ENCODE results near the gene SOCS7.

Gene SOCS7

DNA sequence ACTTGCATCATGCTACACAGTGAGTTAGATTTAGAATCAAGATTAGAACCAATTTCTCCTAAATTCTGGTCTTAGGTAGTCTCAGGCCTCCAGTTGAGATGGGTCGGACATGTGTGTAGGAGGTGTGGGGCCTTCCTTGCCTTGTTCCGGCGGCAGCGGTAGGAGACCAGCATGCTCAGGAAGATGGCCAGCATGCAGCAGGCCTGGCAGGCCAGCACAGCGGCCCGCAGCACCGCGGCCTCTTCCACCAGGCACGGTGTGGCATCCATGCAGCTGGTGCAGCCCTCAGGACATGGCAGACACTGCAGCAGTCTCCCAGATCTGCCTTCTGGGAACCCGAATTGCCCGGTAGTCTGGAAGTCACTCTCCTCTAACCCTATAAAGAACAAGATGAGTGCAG is 14.8 kb upstream of the SOCS7 start:
- DNase-seq (ENCODE audit: low spot score), result no peak

DNA sequence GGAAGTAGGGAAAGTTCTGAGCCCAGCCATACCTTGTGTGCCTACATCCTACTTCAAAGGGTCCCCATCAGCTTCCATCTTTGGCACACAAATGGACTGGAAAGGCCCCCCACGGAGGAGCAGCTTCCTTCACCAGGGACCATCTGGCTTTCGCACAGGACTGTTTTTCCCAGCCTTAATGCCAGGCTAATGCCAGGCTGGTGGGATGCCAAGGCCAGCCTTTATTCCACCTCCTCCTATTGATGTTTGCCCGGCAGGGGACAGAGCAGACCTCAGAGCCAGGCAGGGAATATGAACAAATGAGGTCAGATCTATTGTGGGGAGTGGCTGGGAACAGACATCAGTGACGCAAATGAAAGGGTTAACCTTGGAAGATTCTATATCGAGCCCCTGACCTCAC is 13.6 kb upstream of the SOCS7 start:
- DNase-seq (ENCODE audit: low spot score), result no peak

DNA sequence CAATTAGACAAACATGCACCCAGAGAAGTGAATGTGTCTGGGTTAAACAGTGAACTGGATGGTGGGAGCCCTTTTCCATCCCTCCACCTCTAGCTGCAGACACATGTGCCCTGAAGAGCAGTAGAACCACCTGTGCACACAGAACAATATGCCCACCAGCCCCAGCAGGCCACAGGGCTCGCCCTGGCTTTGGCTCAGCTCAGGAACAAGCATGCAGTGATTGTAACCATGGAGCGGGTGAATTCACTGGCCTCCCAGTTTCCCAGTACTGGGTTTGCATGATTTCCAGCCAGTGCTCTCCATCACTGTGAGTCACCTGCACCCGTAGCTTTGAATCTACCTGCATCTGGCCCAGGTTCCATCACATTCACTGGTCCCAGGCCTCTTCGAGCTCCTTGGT is 13.1 kb upstream of the SOCS7 start:
- DNase-seq (ENCODE audit: low spot score), result no peak

- no peak for DNase-seq (ENCODE audit: low spot score)
These were observed 11.8 kb upstream of the SOCS7 start for GRCh38 chr17:38339891-38340290.

DNA sequence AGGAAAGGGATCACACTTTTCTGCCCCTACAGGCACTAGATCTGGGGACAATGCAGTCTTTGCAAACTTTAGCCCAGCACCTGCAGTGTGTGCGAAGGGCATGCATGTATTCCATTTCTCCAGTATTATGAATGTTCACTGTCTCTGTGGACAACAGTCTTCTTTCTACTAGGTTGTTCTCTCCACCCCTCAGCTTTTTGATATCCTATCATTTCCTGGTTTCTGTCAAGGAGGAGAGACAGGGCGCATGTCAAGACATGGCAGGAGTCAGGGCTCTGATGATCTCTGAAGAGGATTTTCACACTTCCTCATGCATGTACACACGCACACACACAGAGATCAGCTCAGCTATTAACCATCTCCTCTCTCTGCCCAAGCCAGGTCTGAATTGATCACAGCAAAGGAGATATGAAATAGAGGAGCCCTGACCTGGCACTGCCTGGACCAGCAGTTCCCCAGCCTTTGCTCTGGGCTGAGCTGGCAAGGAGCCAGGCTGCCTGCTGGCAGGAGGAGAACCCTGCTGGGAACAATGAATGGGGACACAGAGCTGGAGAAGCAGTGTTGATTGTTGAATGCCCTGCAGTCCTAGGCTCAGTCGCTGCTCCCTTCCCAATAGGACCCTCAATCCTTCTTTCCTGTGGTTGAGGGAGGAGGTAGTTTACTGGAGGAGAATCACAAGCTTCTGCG is 10.5 kb upstream of the SOCS7 start:
- DNase-seq (ENCODE audit: low spot score), result no peak

GRCh38 chr17:38342886-38343607 is 8.6 kb upstream of the SOCS7 start:
- no peak for DNase-seq (ENCODE audit: low spot score)

DNA sequence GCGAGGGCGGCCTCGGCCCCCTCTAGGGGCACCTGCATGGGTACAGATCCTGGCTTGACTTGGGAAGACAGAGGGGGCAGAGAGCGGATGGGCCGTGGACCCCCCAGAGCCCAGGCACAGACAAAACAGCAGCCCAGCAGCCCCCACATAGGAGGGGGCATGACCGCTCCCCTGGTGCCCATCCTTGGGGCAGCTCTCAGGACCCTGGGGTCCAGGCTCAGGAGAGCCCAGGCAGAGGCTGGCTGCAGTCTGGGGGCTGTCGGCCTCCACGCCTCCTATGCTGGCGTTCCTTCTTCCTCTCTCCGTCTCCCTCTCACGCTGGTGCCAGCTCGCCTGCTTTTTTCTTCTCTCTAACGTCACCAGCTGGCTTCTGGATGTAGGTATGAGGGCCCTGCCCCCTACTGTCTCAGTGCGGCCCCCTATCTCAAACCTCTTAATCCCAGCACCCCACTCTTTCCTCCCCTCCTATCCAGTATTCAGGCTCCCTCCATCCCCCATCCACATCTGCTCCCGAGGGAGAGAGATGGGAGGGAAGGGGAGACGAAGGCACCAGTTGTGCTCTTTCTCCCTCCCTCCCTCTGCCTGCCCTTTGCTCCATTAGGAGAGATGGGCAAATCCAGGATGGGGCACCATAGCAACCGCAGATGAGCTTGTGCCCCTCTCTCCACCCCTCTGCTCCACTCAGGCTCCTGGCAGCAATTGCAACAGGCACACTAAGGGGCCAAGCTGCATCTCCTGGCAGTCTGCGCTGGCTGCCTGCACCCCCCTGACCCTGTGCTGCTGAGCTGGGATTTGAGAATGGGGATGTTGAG is 7.8 kb upstream of the SOCS7 start, which contains the start of gene GPR179:
GPR179 (minus strand) TSS at position 349 of the 812 bp plus-strand sequence; CDS start at position 182, 167 bp downstream.
- DNase-seq (ENCODE audit: low spot score), result no peak

GRCh38 chr17:38344420-38344745 is 7.3 kb upstream of the SOCS7 start:
- DNase-seq (ENCODE audit: low spot score), result no peak

GRCh38 chr17:38345743-38346142 is 5.9 kb upstream of the SOCS7 start:
- DNase-seq (ENCODE audit: low spot score), result no peak

DNA sequence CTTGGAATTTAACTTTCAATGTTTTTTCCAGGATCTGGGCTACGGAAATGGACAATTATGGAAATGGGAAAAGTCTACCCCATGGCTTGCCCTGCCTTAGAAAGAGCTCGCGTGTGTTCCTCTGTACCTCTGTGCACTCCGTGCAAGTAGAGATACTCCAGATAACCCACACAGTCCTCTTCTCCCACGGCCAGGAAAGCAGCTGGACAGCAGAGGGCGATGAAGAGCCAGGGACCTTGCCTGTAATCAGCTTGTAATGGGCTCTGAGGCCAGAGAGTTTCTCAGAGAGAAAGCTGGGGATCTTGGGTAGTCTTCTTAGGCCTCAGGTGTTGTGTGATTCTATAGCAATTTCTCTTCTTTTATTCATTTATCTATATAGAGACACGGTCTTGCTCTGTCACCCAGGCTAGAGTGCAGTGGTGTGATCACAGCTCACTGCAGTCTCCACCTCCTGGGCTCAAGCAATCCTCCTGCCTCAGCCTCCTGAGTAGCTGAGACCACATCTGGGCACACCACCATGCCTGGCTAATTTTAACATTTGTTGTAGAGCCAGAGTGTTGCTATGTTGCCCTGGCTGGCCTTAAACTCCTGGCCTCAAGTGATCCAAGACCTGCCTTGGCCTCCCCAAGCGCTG is 2.4 kb upstream of the SOCS7 start:
- peak; percentile 77 for DNase-seq (ENCODE audit: low spot score)

- DNase-seq (ENCODE audit: low spot score), result no peak
These were observed 1.6 kb upstream of the SOCS7 start for GRCh38 chr17:38350035-38350434.

DNA sequence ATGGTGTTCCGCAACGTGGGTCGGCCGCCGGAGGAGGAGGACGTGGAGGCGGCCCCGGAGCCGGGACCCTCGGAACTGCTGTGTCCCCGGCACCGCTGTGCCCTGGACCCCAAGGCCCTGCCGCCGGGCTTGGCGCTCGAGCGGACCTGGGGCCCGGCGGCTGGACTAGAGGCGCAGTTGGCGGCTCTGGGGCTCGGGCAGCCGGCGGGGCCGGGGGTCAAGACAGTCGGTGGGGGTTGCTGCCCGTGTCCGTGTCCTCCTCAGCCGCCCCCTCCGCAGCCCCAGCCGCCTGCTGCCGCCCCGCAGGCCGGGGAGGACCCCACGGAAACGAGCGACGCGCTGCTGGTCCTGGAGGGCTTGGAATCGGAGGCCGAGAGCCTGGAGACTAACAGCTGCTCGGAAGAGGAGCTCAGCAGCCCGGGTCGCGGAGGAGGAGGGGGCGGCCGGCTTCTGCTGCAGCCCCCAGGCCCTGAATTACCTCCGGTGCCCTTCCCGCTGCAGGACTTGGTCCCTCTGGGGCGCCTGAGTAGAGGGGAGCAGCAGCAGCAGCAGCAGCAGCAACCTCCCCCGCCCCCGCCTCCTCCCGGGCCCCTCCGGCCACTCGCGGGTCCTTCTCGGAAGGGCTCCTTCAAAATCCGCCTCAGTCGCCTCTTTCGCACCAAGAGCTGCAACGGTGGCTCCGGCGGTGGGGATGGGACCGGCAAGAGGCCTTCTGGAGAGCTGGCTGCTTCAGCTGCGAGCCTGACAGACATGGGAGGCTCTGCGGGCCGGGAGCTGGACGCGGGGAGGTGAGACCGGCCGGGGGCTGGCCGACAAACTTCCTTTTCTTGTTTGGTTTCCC is 821 bp downstream of the SOCS7 start:
- DNase-seq (ENCODE audit: low spot score), result peak; percentile 44

DNA sequence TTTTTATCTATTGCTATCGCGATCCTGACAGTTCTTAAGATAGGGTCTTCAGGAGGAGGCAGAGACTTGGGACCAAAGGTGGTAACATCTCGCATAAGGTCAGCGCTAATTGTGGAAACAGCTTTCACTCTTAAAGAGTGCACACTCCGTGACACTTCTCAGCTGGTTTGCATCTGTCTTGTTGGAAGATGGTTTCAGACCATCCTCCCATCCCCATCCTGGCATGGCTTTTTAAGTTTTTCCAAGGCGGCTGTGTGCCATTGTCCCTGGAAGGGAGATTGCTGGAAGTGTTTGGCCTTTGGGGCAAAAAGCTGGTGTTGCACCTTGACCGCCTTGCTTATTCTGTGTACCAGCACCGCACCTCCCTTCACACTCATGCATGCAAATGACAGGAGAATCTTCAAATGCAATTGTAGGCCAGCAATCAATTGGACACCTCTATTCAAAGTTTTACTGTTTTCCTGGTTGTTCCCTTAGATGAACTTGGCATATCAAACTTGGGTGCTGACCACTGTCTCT is 1.5 kb downstream of the SOCS7 start:
- no peak for DNase-seq (ENCODE audit: low spot score)

DNA sequence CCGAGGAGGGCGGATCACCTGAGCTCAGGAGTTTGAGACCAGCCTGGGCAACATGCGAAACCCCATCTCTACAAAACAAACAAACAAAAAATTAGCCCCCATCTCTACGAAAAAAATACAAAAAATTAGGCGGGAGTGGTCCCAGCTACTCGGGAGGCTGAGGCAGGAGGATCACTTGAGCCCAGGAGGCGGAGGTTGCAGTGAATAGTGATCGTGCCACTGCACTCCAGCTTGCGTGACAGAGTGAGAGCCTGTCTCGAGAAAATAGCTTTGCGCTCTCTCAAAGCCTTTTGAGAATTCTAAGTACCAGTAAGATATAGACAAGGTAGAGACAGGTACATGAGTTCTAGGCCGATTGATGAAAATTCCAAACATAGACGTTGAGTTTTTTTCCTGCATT is 2.0 kb downstream of the SOCS7 start:
- no peak for DNase-seq (ENCODE audit: low spot score)

- DNase-seq (ENCODE audit: low spot score), result no peak
These were observed 2.8 kb downstream of the SOCS7 start for GRCh38 chr17:38354466-38354865.

GRCh38 chr17:38355251-38355650 is 3.6 kb downstream of the SOCS7 start:
- no peak for DNase-seq (ENCODE audit: low spot score)

DNA sequence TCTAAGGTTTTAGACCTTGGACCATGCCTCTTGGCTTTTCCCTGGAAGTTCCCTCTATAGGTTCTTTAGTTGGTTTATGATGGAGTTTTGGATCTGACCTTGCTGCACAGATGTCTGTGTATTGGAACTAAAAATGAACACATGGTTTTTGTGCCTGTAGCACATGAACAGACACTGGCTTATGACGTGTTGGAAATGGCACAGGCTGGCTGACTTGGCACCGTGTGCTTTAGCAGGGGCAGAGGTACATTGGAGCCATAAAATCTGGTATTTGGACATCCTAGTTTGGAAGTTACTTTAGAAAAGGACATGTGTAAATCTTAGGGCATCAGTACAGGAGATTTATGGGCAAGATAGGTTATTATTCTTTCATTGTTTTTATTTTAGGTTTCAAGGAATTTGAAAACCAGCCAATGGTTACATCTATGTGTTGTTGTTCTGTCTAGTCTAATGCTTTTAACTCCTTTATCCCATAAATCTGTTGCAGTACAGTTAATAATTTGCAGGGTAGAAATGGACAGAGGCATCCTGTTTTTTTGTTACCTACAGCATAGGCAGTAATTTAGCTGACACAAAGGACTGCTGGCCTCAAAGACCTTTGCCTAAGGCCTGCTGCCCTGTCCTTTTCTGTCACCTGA is 6.0 kb downstream of the SOCS7 start:
- DNase-seq (ENCODE audit: low spot score), result no peak

GRCh38 chr17:38358586-38359513 is 7.2 kb downstream of the SOCS7 start:
- DNase-seq (ENCODE audit: low spot score), result no peak

GRCh38 chr17:38361694-38362465 is 10.2 kb downstream of the SOCS7 start:
- DNase-seq (ENCODE audit: low spot score), result no peak

All from hepatic stellate cell (primary cell).